SH-SY5Y (cell line): ENCODE data around the gene TEX29.

Experiments
- GATA2 ChIP-seq: IDR thresholded peaks from 2 replicates; pipeline ENCODE4 v1.6.1; 2011; ENCODE audit warnings: mild to moderate bottlenecking, low read depth, low read length
- GATA3 ChIP-seq: IDR thresholded peaks from 2 replicates; pipeline ENCODE4 v1.6.1; 2011; ENCODE audit warnings: low read depth, mild to moderate bottlenecking, low read length, moderate library complexity

GRCh38 chr13:111303559-111303958 is 16.9 kb upstream of the TEX29 start:
- TF ChIP-seq GATA2, result no peak
- no peak for TF ChIP-seq GATA3
